OCI-LY1 (cell line): Measurements from ENCODE around the gene TAS2R43.

Experiments used
- CTCF ChIP-seq: fragments of 200-600 bp; sonication (generic), shearing (Covaris generic); IDR thresholded peaks from 2 replicates; pipeline ENCODE4 v1.5.1; 2017; ENCODE audit warnings: mild to moderate bottlenecking, antibody characterized with exemption, low read length, moderate library complexity, mixed read lengths
- EZH2 ChIP-seq: fragments of 200-600 bp; sonication (generic), shearing (Covaris generic); IDR thresholded peaks from 2 replicates; pipeline ENCODE4 v1.8.0; 2017; ENCODE audit warnings: borderline replicate concordance, mixed run types, mild to moderate bottlenecking, antibody characterized with exemption, low read length, moderate library complexity, mixed read lengths

GRCh38 chr12:11108862-11109261 lies 16.7 kb upstream of the TAS2R43 start:
- no peak for TF ChIP-seq EZH2
- no peak for TF ChIP-seq CTCF
